K562 (cell line): ENCODE data around the gene SGPP1. TPM values are rescaled to one million over a fixed set of nuclear protein-coding genes. Genes with fewer than 3 reads are reported as not detected.

Experiments
- ATAC-seq: fragments of 200-7000 bp; cut with Tn5 transposase; 3 replicates; pipeline ENCODE4 v1.9.1; 2020; ENCODE audit warnings: moderate library complexity
- BruUV-seq: library from RNA; stranded (reverse); fragments of 400-500 nt; replicated peaks from 2 replicates; lab custom pipeline; 2021; lab: Mats Ljungman, UMichigan
- CTCF ChIA-PET: fragments of 300-600 bp; formaldehyde crosslinking; extraction: SDS; loops from one replicate; lab custom pipeline; 2021; ENCODE audit warnings: low intra/inter-chr PET ratio; lab: Yijun Ruan, JAX
- POLR2A ChIA-PET: fragments of 300-600, 350-650 bp; sonication (Branson Sonifier 250); formaldehyde crosslinking; extraction: SDS; loops from one replicate; lab custom pipeline; 2021; ENCODE audit warnings: antibody characterized with exemption, inconsistent platforms; lab: Yijun Ruan, JAX
- DNase-seq, 4 experiments: peaks; one replicate each; pipeline versions ENCODE4 v3.0.0 to v3.0.0-alpha.2; 2011 to 2018; ENCODE audit warnings: low spot score in 3 of 4, mixed read lengths in 3 of 4; ENCODE audit errors: extremely low read depth in 1 of 4
- FAIRE-seq: peaks from 2 replicates; lab custom pipeline; 2011; peaks lifted over from hg19 to GRCh38; lab: Jason Lieb, UNC
- H2AFZ ChIP-seq: 2 replicates; pipeline ENCODE4 v1.6.0; 2011; ENCODE audit warnings: low read depth, low read length, control low read depth, inconsistent platforms
- H3K27ac ChIP-seq: fragments of 200-600 bp; 3 replicates; pipeline ENCODE4 v1.8.0; 2011; ENCODE audit warnings: low read depth, mild to moderate bottlenecking, control low read depth, inconsistent platforms, low read length, moderate library complexity, mixed read lengths; ENCODE audit errors: extremely low read depth
- H3K27me3 ChIP-seq, 2 experiments: fragments of 300-600 bp in 1 of 2; 2 replicates in 1 of 2; 3 replicates in 1 of 2; pipeline versions ENCODE4 v1.6.0 to v1.8.0; 2011; ENCODE audit warnings: inconsistent platforms in 2 of 2, low read length in 2 of 2, mild to moderate bottlenecking in 1 of 2, mixed read lengths in 1 of 2, moderate library complexity in 1 of 2; ENCODE audit not compliant: control insufficient read depth in 2 of 2, insufficient read depth in 2 of 2
- H3K36me3 ChIP-seq: fragments of 300-600 bp; 3 replicates; pipeline ENCODE4 v1.8.0; 2011; ENCODE audit warnings: mild to moderate bottlenecking, low read length, inconsistent platforms; ENCODE audit not compliant: control insufficient read depth, insufficient read depth
- H3K4me1 ChIP-seq, 2 experiments: fragments of 200-600 bp in 1 of 2; replicated peaks in 1 of 2; 2 replicates in 1 of 2; 3 replicates in 1 of 2; pipeline versions ENCODE4 v1.5.1 to v1.8.0; 2011; ENCODE audit warnings: inconsistent platforms in 2 of 2, low read length in 2 of 2, mild to moderate bottlenecking in 1 of 2, mixed read lengths in 1 of 2, moderate library complexity in 1 of 2; ENCODE audit not compliant: control insufficient read depth in 2 of 2, insufficient read depth in 2 of 2
- H3K4me2 ChIP-seq: 2 replicates; pipeline ENCODE4 v1.6.1; 2011; ENCODE audit warnings: low read length, control low read depth, inconsistent platforms, mixed read lengths; ENCODE audit not compliant: insufficient read depth
- H3K4me3 ChIP-seq: fragments of 200-600 bp; sonication (generic), shearing (Covaris generic); 2 replicates; pipeline ENCODE4 v1.5.1; 2016; ENCODE audit warnings: control low read depth, inconsistent platforms
- H3K79me2 ChIP-seq: fragments of 200-600 bp; 3 replicates; pipeline ENCODE4 v1.8.0; 2011; ENCODE audit warnings: low read length, inconsistent platforms; ENCODE audit not compliant: control insufficient read depth, insufficient read depth
- H3K9ac ChIP-seq, 2 experiments: 2 replicates each; pipeline versions ENCODE4 v1.6.0 to v1.6.1; 2011; ENCODE audit warnings: low read depth in 2 of 2, low read length in 2 of 2, control low read depth in 1 of 2, inconsistent platforms in 1 of 2, mild to moderate bottlenecking in 1 of 2, mixed read lengths in 1 of 2; ENCODE audit not compliant: insufficient read depth in 1 of 2
- H3K9me1 ChIP-seq: one replicate; pipeline ENCODE4 v1.6.0; 2011; ENCODE audit warnings: inconsistent platforms, mild to moderate bottlenecking, low read length, moderate library complexity; ENCODE audit not compliant: control insufficient read depth, insufficient read depth
- H3K9me3 ChIP-seq: replicated peaks from 2 replicates; pipeline ENCODE4 v1.5.1; 2011; ENCODE audit warnings: low read depth, low read length, inconsistent platforms; ENCODE audit not compliant: control insufficient read depth, insufficient read depth
- H4K20me1 ChIP-seq: replicated peaks from 2 replicates; pipeline ENCODE4 v1.6.1; 2011; ENCODE audit warnings: low read length, inconsistent platforms, mixed read lengths; ENCODE audit not compliant: control insufficient read depth, insufficient read depth
- ADNP ChIP-seq: fragments of 200-800 bp; sonication (Bioruptor generic); IDR thresholded peaks from 2 replicates; pipeline ENCODE4 v1.6.1; 2016; ENCODE audit warnings: missing genetic modification characterization, missing compliant biosample characterization
- DNMT1 ChIP-seq: fragments of 450-650 bp; IDR thresholded peaks from 2 replicates; pipeline ENCODE4 v1.6.1; 2016; ENCODE audit warnings: antibody characterized with exemption, mild to moderate bottlenecking
- JUNB ChIP-seq: fragments of 450-650 bp; formaldehyde crosslinking; conservative IDR thresholded peaks from 2 replicates; pipeline ENCODE4 v1.4.0; 2020; ENCODE audit warnings: mild to moderate bottlenecking
- MAFF ChIP-seq: IDR thresholded peaks from 2 replicates; pipeline ENCODE4 v1.6.1; 2012; ENCODE audit warnings: low read length, improper control_type of control experiment
- MIER1 ChIP-seq: fragments of 450-650 bp; IDR thresholded peaks from 2 replicates; pipeline ENCODE4 v1.6.1; 2016; ENCODE audit warnings: antibody characterized with exemption, mild to moderate bottlenecking, low read depth
- MLLT1 ChIP-seq, 2 experiments: fragments of 450-650 bp; IDR thresholded peaks; 2 replicates each; pipeline ENCODE4 v1.6.1; 2016
- SLC30A9 ChIP-seq: fragments of 250-450 bp; sonication (Bioruptor Pico); IDR thresholded peaks from 2 replicates; pipeline ENCODE4 v1.8.0; 2022; ENCODE audit warnings: mild to moderate bottlenecking, moderate library complexity
- SNRNP70 ChIP-seq: fragments of 200-400 bp; formaldehyde crosslinking; optimal IDR thresholded peaks from 2 replicates; pipeline ENCODE3; 2017; ENCODE audit warnings: low read depth, low read length
- ZNF124 ChIP-seq: sonication (generic); formaldehyde crosslinking; IDR thresholded peaks from 2 replicates; pipeline ENCODE4 v1.8.1; 2022; ENCODE audit warnings: missing genetic modification reagents
- ZNF354B ChIP-seq: fragments of 250-450 bp; sonication (Bioruptor Pico); IDR thresholded peaks from 2 replicates; pipeline ENCODE4 v1.4.0; 2020
- ZNF444 ChIP-seq: fragments of 250-450 bp; sonication (Bioruptor Pico); IDR thresholded peaks from 2 replicates; pipeline ENCODE4 v1.4.0; 2020; ENCODE audit warnings: mild to moderate bottlenecking, moderate library complexity
- ZNF668 ChIP-seq: fragments of 250-450 bp; sonication (Bioruptor Pico); IDR thresholded peaks from 2 replicates; pipeline ENCODE4 v1.8.0; 2022; ENCODE audit warnings: mild to moderate bottlenecking, inconsistent platforms
- ZNF76 ChIP-seq: fragments of 250-450 bp; sonication (Bioruptor Pico); IDR thresholded peaks from 2 replicates; pipeline ENCODE4 v1.4.0; 2020; ENCODE audit warnings: mild to moderate bottlenecking, moderate library complexity, borderline replicate concordance
- WGBS: fragments of 100-300 bp; shearing (Covaris generic); methylation state at CpG from one replicate; pipeline ENCODE4 v1.1.6; 2016; ENCODE audit warnings: low coverage, mixed read lengths; ENCODE audit not compliant: insufficient coverage; ENCODE audit errors: missing lambda C conversion rate; 5-methylcytosine and 5-hydroxymethylcytosine counted together
- in situ Hi-C: fragments of 300-500 bp; cut with MboI; formaldehyde crosslinking; loops from 4 replicates; pipeline ENCODE4 v1.15.0; 2018; ENCODE audit warnings: inconsistent platforms, mixed read lengths
- intact Hi-C: fragments of 100-400 bp; cut with micrococcal nuclease; formaldehyde crosslinking; loops from 2 replicates; pipeline ENCODE4 v1.14.2; 2022
- polyA plus RNA-seq, 8 experiments: library from polyadenylated mRNA; depleted of rRNA in 4 of 8; stranded (reverse) in 5 of 8; unstranded in 3 of 8; fragments of >200 nt; fragmentation: Nextera tagmentation in 2 of 8; fragmentation: Illumina TruSeq in 1 of 8; extraction: Ambion mirVana in 2 of 8; extraction: Trizol in 1 of 8; gene quantifications; 2 replicates each; pipeline versions ENCODE4 v1.2.1 to v1.2.3, GENCODE V29; 2011 to 2014; ENCODE audit warnings: inconsistent platforms in 1 of 8, missing spikeins in 1 of 8
- total RNA-seq, 7 experiments: library from RNA; depleted of rRNA in 6 of 7; stranded (reverse); fragments of >200 nt in 6 of 7; fragmentation: Illumina TruSeq in 2 of 7; extraction: Trizol in 2 of 7; gene quantifications; 2 replicates each; pipeline versions ENCODE4 v1.2.1 to v1.2.3, GENCODE V29; 2011 to 2021; ENCODE audit warnings: low replicate concordance in 1 of 7
- TF ChIP-seq, protein P1 (sequence below): fragments of 450-650 bp; IDR thresholded peaks from 2 replicates; pipeline ENCODE4 v1.7.1; 2018; ENCODE audit warnings: mild to moderate bottlenecking, low read depth; ENCODE audit not compliant: partially characterized antibody

SGPP1 gene
- total and polyA plus RNA-seq, 9 of the 15 experiments (the other 6 are each of a cell fraction or from before 2014, with no cell fraction given) = 2.2 to 7.3 (median 5.6) TPM

DNA sequence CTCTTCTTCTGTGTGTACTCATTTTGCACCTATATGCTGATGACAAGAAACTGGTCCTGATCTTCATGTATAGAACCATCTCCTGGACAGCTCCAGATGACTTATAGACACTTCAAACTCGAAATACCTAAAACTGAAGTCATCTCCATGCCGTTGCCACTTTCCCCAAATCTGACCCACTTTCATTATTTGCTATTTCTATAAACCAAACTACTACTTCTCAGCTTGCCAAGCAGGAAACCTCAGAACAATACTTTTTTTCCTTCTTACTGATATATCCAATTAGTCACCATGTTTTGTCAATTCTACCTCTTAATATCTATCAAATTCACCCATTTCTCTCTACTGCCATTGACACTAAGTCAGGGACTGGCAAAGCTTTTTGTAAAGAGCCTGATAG, 14.8 kb downstream of the SGPP1 start:
- no peak for DNase-seq
- intact Hi-C loops (no loop called here), in situ Hi-C loops (no loop called here)
- no peak for FAIRE-seq
- no peaks in the 10 kb centered on the region for H3K9me1 ChIP-seq
- H3K27me3 ChIP-seq = no peaks in the 10 kb centered on the region
- BruUV-seq = no TSS peak
- 47% methylated on average over 2 of the region's 2 CpGs for WGBS
- H3K4me3 ChIP-seq = no peak overlapping the region
- no peaks in the 10 kb centered on the region for H3K9me3 ChIP-seq
- H3K4me1 ChIP-seq = peaks cover 0 to 11% of the 10 kb centered on the region in 2 experiments; a peak in 3 of 5 replicates
- H3K79me2 ChIP-seq = peaks cover 2% of the 10 kb centered on the region; the same call in 2 of the 3 replicates
- H3K9ac ChIP-seq = no peak overlapping the region
- H4K20me1 ChIP-seq = no peaks in the 10 kb centered on the region
- ChIA-PET CTCF (no interaction called here), POLR2A (no interaction called here)
- no peak overlapping the region for H3K4me2 ChIP-seq
- no peak for ATAC-seq
- no peaks in the 10 kb centered on the region for H3K36me3 ChIP-seq
- TF ChIP-seq JUNB (no peak), SNRNP70 (no peak), ZNF444 (CRISPR knock-in tag) (no peak), MLLT1 (IDR thresholded peaks at IDR 0.05) (no peak), DNMT1 (no peak), MAFF (no peak), ADNP (no peak), ZNF354B (no peak), ZNF668 (CRISPR knock-in tag) (no peak), SLC30A9 (no peak), ZNF76 (CRISPR knock-in tag) (no peak), ZNF124 (no peak), MIER1 (no peak)
- TF ChIP-seq, protein P1, sequence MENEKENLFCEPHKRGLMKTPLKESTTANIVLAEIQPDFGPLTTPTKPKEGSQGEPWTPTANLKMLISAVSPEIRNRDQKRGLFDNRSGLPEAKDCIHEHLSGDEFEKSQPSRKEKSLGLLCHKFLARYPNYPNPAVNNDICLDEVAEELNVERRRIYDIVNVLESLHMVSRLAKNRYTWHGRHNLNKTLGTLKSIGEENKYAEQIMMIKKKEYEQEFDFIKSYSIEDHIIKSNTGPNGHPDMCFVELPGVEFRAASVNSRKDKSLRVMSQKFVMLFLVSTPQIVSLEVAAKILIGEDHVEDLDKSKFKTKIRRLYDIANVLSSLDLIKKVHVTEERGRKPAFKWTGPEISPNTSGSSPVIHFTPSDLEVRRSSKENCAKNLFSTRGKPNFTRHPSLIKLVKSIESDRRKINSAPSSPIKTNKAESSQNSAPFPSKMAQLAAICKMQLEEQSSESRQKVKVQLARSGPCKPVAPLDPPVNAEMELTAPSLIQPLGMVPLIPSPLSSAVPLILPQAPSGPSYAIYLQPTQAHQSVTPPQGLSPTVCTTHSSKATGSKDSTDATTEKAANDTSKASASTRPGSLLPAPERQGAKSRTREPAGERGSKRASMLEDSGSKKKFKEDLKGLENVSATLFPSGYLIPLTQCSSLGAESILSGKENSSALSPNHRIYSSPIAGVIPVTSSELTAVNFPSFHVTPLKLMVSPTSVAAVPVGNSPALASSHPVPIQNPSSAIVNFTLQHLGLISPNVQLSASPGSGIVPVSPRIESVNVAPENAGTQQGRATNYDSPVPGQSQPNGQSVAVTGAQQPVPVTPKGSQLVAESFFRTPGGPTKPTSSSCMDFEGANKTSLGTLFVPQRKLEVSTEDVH = no peak
- no peak overlapping the region for H2AFZ ChIP-seq
- H3K27ac ChIP-seq = no peak overlapping the region
